C4-2B (cell line): Measurements from ENCODE around the gene DNAJC11.
A peak's percentile ranks its signal among the peaks of the same experiment; 100 is the strongest.
"Not testable (repeated sequence)": the region's sequence is repeated elsewhere in the genome, so short reads cannot be mapped to it uniquely, and the experiment has no call there.

Source experiments
- H3K27ac ChIP-seq: fragments of 450-650 bp; 2 replicates; pipeline ENCODE4 v1.5.1; 2017
- CTCF ChIP-seq: fragments of 450-650 bp; conservative IDR thresholded peaks from 2 replicates; pipeline ENCODE4 v1.5.1; 2017; ENCODE audit warnings: mild to moderate bottlenecking
- ZFX ChIP-seq: fragments of 450-650 bp; IDR thresholded peaks from 2 replicates; pipeline ENCODE4 v1.6.1; 2017

DNAJC11 gene

GRCh38 chr1:6652986-6653385, 48.6 kb downstream of the DNAJC11 start:
- no peak for TF ChIP-seq CTCF
- TF ChIP-seq ZFX: no peak
- H3K27ac ChIP-seq: no peak overlapping the region

GRCh38 chr1:6651909-6652308, 49.7 kb downstream of the DNAJC11 start:
- no peak for TF ChIP-seq CTCF
- no peak for TF ChIP-seq ZFX
- H3K27ac ChIP-seq: no peak overlapping the region

- TF ChIP-seq ZFX: no peak
- TF ChIP-seq CTCF: no peak
- no peak overlapping the region for H3K27ac ChIP-seq
Observed at GRCh38 chr1:6648556-6648955, 53.1 kb downstream of the DNAJC11 start.

- no peak overlapping the region for H3K27ac ChIP-seq
- peak; percentile 73 for TF ChIP-seq CTCF
- no peak for TF ChIP-seq ZFX
Observed at GRCh38 chr1:6646499-6647148, 55.0 kb downstream of the DNAJC11 start.

GRCh38 chr1:6645018-6645417, 56.6 kb downstream of the DNAJC11 start:
- TF ChIP-seq CTCF: no peak
- no peak for TF ChIP-seq ZFX
- H3K27ac ChIP-seq: no peak overlapping the region

GRCh38 chr1:6640867-6641266, 60.7 kb downstream of the DNAJC11 start:
- H3K27ac ChIP-seq: not testable (repeated sequence)

GRCh38 chr1:6638226-6638625, 63.4 kb downstream of the DNAJC11 start:
- TF ChIP-seq ZFX (no peak), CTCF (no peak)
- no peak overlapping the region for H3K27ac ChIP-seq

- H3K27ac ChIP-seq: no peak overlapping the region
- TF ChIP-seq ZFX: no peak
- TF ChIP-seq CTCF: no peak
Observed at GRCh38 chr1:6637770-6638169, 63.8 kb downstream of the DNAJC11 start.

GRCh38 chr1:6636778-6637177, 64.8 kb downstream of the DNAJC11 start:
- not testable (repeated sequence) for H3K27ac ChIP-seq
